Head of caudate nucleus (tissue), 42 donors: ENCODE data around the gene CRYGB.
A peak's percentile ranks its signal among the peaks of the same experiment; 100 is the strongest.

Experiments used
- DNase-seq, 42 donors: peaks; one replicate each; pipeline versions ENCODE4 v3.0.0 to v3.0.0-alpha.2; 2020 to 2021; ENCODE audit warnings: mixed read lengths in 7 of 42
- intact Hi-C: fragments of 100-400 bp; cut with DNase I; formaldehyde crosslinking; loops from one replicate; pipeline ENCODE4 v1.15.0; 2022

CRYGB gene, protein sequence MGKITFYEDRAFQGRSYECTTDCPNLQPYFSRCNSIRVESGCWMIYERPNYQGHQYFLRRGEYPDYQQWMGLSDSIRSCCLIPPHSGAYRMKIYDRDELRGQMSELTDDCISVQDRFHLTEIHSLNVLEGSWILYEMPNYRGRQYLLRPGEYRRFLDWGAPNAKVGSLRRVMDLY

DNA sequence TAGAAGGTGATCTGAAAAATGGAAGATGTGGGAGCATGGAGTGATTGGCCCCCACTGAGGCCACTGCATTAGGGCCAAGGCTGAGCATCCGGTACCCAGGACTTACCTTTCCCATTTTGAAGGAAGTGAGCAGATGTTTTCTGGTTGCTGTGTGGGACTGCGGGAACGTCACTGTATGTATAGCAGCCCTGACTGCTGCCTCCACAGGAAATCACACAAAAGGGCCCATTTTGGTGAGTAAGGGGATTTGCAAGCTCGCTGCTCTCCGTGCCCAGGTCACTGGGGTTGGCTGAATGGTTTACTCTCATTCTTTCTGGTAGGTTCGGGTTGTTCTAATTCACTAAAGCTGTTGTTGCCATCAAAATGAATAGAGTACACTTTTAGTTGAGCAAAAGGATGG is at the start of gene CRYGB:
CRYGB (minus strand) TSS at position 153 of the 400 bp plus-strand sequence; CDS start at position 115, 38 bp downstream.
- DNase-seq, result no peak
- intact Hi-C loops, result no loop called here

DNA sequence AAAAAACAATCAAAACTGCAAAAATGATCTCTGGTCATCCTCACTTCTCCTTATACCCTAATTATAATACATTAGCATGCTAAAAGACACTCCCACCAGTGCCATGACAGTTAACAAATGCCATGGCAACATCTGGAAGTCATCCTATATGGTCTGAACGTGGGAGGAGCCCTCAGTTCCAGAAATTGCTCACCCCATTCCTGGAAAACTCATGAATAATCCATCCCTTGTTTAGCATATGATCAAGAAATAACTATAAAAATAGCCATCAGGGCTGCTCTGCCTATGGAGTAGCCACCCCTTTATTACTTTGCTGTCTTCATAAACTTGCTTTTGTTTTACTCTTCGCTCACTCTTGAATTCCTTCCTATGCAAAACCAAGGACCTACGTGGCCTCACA is 49.6 kb upstream of the CRYGB start:
- DNase-seq, result no peak
- intact Hi-C loops, result no loop called here

DNA sequence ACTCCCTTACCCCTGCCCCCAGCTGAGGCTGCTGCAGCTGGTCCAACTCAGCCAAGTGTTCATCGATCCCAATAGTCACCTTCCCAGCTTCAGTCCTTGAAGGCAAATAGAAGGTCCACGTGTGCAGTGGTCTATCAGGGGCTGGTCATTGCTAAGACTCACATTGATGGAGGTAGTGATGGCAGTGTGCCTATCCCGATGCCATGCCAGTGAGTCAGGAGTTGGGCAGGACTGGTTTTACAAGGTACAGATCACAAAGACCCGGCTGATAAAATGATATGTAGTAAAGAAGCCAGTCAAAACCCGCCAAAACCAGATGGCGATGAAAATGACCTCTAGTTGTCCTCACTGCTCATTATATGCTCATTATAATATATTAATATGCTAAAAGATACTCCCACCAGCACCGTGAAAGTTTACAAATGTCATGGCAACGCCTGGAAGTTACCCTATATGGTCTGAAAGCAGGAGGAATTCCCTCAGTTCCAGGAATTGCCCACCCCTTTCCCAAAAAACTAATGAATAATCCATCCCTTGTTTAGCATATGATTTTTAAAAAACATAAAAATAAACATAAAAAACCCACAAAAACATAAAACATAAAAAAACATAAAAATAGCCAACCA is 46.8 kb upstream of the CRYGB start:
- DNase-seq, result no peak
- intact Hi-C loops, result no loop called here

DNA sequence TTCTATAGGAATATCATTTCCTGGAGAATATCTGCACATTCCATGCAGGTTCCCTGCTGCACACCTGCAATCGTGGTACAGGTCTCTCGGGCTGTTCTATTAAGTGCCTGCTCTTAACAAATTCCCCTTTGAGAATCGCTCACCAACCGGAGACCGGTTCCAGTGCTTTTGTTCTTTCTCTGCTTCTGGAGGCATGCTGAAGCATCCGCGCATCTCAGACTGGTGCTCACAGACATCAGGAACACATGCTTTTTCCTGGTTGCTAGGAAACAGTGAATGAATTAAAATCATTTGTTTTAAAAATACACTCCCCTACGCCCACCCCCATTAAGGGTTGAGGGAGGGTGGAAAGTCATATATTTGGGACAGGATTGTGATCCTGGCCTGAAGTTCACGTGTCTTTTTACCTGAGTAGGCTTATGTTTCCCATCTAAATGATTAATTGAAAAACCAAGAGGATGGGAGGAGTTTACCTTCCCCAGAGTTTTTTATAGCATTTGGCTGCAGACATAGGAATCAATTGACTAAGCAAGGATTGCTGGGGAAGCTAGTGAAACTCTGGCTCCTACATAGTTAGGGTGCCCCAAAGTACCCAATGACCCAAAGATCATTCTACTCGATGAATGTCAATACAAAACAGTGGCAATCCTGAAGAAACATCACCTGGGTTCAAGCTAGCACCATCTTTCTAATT is 44.0 kb upstream of the CRYGB start, which contains the start of gene C2orf80:
C2orf80 (minus strand) TSS at position 221 of the 694 bp plus-strand sequence. CDS start 3,044 bp downstream, outside the sequence.
- peak in 41 of 42 donors; percentile 18 to 86 (median 56) for DNase-seq
- intact Hi-C loops, result no loop called here

DNA sequence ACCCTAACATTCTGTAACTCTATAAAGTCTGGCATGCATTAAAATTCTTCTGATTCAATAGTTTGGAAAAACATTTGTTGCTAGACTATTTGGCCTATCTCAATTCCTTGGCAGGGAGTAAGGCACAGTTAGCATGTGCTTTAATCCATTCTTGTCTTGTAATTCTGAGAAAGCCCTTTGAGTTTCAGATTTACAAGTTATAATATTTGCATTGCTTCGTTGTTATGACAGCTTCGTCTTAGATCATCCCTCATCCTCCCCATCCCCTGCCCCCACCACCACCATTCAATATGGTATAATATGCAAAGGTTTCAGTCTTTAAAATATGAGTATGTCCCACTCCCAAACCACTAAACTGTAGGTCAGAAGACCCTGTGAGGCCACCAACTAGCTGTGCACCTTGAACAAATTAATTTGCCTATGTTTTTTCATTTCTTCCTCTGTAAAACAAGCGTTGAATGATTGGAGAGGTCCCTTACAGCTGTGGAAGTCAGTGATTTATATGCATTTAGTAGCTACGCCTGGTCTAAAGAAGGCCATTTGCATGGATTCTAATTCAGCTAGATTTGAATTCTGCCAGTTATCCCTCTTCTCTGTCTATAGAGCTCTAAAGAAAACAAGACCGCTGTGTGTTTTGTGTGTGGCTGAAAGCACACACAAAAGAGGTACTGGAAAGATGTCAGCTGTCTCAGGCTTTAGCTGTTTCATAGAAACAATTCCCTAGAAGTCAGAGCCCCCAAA is 43.3 kb upstream of the CRYGB start:
- no peak for DNase-seq
- intact Hi-C loops, result no loop called here

DNA sequence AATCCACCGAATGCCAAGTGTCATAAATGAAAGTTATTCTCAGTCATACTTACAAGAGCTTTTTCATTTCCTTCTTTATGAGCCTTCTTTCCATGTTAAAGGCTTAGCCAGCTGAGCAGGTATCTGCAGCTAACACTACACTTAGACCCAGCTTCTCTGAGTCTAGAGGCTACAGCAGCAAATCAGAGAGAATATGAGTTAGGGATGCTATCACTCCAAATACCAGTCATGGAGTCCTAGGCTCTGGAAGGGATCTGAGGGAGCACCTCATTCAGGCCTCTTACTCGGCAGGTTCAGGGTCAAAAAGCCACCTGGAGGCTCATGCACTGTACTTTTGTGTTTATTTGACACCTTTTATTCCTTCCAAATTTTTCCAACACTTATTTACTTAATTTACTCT is 40.9 kb upstream of the CRYGB start:
- intact Hi-C loops, result no loop called here
- DNase-seq, result peak in 4 of 42 donors; percentile 11 to 32 (median 22)

DNA sequence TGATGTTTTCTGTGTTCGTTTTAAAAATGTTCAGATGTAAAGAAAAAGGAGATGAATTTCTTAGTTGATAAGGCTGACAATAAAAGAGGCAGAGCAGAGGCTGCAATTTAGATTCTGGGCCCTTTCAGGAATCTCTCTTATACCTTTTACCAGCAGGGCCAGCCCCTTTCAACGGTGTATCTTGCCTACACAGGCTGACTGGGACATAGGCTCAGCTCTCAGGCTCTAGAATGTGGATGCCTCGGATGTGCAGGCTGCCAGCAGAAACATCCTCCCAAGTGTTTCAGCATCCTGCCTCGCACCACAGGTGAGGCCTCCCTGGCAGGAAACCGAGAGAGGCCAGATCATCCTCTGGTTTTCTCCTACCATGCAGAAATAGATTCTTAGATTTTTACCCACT is 40.5 kb upstream of the CRYGB start:
- DNase-seq, result peak in 22 of 42 donors; percentile 10 to 67 (median 26)
- intact Hi-C loops, result no loop called here

DNA sequence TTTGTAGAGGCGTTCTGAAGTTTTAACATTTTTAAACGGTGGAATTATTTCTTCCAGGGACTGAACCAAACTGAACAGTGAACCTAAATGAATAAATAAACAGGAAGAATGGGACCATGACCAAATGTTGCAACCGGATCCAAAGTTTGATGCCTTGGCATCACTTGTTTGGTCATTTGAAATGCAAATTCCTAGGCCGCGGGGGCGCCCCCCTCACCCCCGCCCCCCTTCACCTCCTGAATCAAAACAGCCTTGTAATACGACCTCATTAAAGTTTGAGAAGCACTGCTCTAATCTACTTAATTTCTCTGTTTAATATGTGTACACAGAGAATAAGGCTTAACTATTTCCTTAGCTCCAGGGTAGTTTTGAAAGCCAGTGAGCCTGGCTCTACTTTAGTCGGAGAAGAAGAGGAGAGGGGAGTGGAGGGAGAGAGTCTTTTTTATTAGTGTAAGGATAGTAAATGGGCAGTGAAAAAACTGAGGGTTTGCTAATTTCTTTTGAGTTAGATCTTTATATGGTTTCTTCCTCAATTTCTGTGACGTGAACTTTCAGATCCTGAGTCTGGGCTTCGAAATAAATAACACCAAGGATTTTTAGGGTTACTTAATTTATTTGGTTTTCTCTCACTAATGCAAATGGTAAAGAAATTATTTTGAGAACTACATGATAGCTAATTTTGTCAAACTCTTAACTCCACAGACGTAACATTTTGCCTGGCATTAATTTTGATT is 38.2 kb upstream of the CRYGB start:
- intact Hi-C loops, result no loop called here
- no peak for DNase-seq

DNA sequence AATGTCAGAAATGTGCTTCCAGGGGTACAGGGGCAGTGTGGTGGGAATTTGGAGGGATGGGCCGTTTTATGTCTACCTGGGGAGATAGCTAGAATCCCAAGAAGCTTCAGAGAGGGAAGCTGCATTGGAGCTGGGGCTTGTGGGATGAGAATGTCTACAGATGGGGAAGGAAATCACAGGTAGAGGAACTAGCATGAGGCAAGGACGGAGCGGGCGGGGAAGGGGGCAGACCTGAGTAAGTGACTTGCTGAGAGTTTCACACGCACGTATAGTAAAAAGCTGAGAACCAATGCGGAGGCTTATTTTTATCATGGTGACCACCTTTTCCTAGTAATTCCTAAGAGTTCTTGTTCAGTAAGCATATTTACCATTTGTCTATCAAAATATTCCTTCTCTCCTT is 37.6 kb upstream of the CRYGB start:
- peak in 12 of 42 donors; percentile 11 to 64 (median 35) for DNase-seq
- intact Hi-C loops, result no loop called here

DNA sequence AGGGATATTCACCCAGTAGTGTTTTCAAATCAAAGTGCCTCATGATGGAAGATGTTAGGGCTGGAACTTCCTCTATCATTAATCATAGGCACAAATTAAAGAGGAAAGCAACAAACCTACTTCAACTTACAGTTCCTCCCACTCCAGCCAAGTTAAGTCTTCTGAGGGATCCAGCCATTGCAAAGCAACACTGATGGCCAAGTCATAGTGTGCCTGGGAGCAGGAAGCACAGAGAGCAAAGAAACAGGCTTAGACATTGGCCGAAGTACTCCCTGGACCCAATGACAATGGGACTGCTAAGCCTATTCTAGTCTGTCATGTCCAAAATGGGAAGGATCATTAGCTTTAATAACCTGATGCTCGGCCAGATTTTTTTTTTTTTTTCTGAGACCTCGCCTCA is 36.9 kb upstream of the CRYGB start:
- intact Hi-C loops, result no loop called here
- no peak for DNase-seq

DNA sequence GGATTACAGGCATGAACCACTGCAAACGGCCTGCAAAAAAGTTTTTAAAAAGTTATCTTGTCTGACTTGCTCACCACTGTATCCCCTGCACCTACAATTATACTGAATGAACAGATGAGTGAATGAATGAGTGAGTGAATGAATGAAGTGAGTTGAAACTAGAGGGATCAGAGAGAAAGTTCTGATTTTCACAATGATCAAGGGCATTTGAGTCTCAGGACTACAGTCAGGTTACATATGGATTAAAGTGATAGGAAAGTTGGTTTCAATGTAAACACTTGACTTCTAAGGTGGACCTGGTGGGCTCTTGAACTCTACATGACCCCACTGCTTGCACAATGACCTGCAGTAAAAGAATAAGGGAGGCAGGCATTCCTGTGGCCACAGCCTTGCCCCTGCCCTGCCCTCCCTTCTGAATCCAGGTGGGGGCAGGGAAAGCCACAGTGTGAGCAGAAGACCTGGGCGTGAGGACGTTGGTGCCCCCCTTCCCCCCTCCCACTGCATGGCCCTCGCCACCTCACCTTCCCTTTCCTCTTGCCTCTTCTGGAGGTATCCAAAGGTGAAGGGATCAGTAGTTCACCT is 33.2 kb upstream of the CRYGB start:
- intact Hi-C loops, result loop anchor here (5.0 kb wide), 1 partner anchor 73 kb away; no protein-coding TSS in a partner anchor
- DNase-seq, result no peak

DNA sequence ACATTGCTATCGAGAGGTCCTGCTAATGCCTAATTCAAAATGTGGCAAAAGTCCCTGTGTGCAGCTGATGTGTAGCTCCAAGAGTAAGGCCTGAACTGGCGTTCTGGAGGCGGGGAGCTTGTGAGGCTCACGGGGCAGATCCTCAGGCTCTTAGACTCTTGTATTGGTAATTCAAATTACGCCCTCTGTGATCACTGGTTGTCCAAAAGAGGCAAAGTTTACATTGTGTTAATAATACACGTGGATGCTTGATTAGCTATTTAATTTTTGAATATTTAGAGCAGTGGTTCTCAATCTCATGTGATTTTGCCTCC is 29.8 kb upstream of the CRYGB start:
- DNase-seq, result peak in 2 of 42 donors; percentile 20 to 26
- intact Hi-C loops, result loop anchor here (5.0 kb wide), 1 partner anchor 77 kb away; no protein-coding TSS in a partner anchor

DNA sequence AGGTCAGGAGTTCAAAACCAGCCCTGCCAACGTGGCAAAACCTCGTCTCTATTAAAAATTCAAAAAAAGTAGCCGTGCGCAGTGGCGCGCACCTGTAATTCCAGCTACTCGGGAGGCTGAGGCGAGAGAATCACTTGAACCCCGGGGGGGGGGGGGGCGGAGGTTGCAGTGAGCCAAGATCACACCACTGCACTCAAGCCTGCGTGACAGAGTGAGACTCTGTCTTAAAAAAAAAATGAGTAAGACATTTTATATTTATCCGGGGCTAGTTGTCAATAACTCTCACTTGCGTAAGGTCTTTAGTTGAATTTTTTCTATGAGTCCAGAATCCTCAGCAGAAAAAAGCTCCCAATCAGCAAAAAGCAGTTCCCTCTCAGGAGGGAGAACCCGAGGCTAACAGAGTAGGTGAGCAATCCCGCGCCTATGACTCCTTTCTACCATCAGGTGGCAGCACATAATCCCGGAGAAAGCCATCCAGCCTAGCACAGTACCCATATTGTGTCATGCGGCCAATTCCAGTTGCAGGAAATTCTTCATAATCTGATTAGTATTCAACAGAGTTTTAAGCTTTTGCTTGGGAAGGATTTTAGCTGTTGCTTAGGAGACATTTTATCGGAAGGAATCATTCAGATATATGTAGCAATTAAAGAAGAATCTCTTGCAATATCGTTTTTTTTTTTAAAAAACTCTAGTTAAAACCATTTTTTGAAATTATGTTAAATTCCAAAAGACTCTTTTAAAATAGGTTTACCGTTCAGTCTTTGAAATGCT is 29.3 kb upstream of the CRYGB start:
- intact Hi-C loops, result loop anchor here (5.0 kb wide), 1 partner anchor 77 kb away; no protein-coding TSS in a partner anchor
- DNase-seq, result peak; percentile 54 to 94 (median 85)

DNA sequence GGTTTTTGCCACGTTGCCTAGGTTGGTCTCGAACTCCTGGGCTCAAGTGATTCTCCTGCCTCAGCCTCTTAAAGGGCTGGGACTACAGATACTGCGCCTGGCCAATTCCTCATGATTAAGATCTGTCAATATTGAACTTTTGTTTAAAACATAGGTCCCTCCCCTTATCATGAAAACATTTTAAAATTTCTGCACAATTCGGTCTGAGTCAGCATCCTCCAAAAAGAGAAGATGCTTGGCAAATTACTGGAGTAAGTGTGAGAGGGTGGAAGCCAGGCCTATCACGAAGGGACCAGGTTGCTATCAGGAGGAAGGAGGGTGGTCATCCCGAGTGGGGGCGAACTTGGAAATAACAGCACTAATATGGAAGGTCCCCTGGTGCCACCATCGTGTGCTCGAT is 28.2 kb upstream of the CRYGB start:
- intact Hi-C loops, result no loop called here
- no peak for DNase-seq

DNA sequence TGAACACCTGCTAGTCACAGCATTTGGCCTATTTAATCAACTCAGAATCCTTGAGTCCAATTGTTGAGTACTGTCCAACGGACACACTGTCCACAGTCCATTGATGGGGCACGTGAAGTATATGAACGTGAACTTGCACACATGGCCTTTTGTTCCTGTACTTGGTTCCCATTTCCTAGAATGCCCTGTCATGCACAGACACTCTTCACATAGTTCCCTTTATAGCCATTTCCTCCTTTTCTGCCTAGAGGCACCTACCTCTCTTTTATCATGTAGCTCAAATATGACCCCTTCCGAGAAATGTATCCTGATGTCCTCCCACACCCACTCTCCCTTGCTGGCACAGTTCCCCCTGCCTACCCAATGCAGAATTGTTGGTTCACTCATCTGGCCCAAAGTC is 26.2 kb upstream of the CRYGB start:
- DNase-seq, result no peak
- intact Hi-C loops, result no loop called here

DNA sequence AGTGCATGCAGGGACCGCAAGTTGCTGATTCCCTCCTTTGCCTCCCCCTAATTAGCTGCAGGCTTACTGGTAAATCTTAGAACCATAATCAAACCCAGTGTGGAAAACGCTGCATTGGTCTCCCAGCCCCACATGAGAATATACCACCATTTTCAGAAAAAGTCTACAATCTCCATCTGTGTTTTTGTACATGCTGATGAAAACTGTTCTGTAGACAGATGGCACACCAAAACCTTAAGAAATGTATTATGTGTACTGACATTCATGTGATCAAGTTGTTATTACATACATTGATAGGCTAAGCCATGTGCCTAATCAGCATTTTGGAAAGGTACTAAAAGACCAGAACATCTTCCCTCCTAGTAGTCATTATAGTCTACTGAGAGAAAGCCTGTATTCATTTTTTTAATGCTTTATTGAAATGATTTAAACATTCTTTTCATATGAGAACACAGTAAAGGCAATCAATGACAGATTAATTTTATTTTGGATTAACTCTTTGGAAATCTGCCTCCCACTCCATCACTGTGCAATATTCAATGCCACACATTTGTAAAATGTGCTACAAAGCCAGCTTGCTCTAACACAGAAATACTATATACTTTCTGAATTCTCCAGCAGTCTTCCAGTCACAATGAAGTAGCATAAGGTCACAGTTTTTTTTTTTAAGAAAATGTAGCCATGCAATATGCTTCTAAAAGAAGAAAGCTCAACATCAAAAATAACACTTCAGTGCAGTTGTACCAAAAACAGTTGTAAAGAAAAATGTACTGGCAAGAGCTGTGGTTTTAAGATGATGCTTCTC is 19.2 kb upstream of the CRYGB start:
- intact Hi-C loops, result no loop called here
- no peak for DNase-seq

DNA sequence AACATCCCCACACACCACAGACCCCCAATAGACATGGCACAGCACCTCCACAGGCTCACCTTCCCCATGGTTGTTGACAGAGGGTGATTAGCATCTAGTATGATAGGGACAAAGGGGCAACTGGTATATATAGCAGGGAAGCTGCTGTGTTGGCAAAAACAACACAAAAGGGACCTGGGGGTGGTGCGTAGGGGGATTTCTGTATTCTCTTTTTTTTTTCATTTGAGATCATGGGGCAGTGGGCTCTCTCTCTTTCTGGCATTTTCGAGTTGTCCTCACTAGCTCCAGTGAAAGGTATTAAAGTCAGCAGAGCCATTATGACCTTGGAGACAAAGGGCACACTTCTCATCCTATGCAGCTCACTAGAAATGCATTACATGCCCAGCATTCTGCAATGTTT is 17.5 kb upstream of the CRYGB start, which contains the start of gene CRYGA:
CRYGA (minus strand) TSS at position 101 of the 400 bp plus-strand sequence; CDS start at position 68, 33 bp downstream.
- no peak for DNase-seq
- intact Hi-C loops, result no loop called here
